HEK293 (cell line): Measurements from ENCODE around the gene TNNT2.

Experiments
- CTCF ChIP-seq: fragments of 450-650 bp; formaldehyde crosslinking; IDR thresholded peaks from 2 replicates; pipeline ENCODE4 v1.5.1; 2016; ENCODE audit warnings: missing biosample characterization, missing genetic modification characterization
- ZNF513 ChIP-seq: fragments of 450-650 bp; IDR thresholded peaks from 2 replicates; pipeline ENCODE4 v1.5.1; 2018; ENCODE audit warnings: missing biosample characterization, missing genetic modification characterization
- ZNF791 ChIP-seq: fragments of 450-650 bp; formaldehyde crosslinking; IDR thresholded peaks from 2 replicates; pipeline ENCODE4 v1.5.1; 2016; ENCODE audit warnings: missing biosample characterization, missing genetic modification characterization

GRCh38 chr1:201356701-201357100, 20.8 kb downstream of the TNNT2 start:
- TF ChIP-seq ZNF513 (tag by site-specific recombination) (no peak), CTCF (tag by site-specific recombination) (no peak), ZNF791 (no peak)
